Dedifferentiated amniotic fluid mesenchymal stem cell (primary cell): ENCODE data around the gene ORM1.
A peak's percentile ranks its signal among the peaks of the same experiment; 100 is the strongest.

ENCODE experiments used
- DNase-seq: peaks from one replicate; pipeline ENCODE4 v3.0.0-alpha.2; 2016; ENCODE audit errors: extremely low spot score

The ORM1 gene

DNA sequence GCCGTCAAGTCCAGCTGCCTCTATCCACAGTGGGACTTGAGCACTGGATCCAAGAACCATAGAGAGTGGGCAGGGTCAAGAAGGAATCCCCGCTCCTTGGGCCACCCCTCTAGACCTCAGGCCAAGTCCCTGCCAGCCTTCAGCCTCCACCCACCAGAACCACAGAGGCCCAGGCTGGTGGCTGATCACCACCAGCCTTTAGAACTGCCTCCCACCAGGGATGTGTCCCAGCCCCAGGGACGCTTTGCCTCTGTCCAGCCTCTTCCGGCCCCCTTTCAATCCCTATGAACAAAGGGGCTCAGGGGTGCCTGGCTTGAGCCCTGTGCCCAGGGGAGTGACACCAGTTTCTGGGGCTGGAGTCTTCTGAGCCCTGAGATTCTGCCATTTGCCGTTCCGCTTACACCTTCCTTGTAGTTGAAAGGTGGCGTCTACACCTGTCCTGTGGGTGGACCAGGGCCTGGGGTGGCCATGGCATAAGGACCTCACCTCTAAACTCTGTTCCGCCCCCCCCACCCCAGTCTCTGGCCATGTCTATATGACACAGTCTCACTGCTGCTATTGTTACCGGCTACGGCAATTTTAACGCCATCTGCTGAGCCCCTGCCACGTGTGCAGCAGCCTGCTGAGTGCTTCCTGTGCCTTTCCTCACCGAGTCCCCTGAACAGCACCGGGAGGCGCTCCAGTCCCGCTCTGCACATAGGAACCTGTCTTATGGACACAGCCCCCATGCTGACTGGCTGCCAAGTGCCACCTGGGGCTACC is 35.7 kb upstream of the ORM1 start:
- DNase-seq = no peak

DNA sequence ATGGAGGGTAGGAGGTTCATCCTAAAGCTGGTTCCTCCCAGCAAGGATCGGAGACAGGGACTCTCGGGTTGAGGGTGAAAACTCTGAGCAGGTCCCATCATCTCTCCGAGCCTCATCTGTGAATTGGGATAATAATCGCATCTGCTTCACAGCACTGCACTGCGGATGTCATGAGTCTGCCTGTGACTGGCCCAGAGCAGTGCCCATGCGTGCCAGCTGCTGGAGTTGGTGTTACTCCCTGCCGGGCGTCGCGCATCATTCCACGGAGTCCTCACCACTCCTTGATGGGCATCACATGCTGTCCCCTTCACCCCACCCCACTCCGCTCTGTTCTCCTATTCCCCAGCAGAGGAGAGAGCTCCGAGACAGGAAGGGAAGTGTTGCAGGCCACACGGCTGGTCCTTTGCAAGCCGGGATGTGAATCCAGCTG is 35.1 kb upstream of the ORM1 start:
- no peak for DNase-seq

DNA sequence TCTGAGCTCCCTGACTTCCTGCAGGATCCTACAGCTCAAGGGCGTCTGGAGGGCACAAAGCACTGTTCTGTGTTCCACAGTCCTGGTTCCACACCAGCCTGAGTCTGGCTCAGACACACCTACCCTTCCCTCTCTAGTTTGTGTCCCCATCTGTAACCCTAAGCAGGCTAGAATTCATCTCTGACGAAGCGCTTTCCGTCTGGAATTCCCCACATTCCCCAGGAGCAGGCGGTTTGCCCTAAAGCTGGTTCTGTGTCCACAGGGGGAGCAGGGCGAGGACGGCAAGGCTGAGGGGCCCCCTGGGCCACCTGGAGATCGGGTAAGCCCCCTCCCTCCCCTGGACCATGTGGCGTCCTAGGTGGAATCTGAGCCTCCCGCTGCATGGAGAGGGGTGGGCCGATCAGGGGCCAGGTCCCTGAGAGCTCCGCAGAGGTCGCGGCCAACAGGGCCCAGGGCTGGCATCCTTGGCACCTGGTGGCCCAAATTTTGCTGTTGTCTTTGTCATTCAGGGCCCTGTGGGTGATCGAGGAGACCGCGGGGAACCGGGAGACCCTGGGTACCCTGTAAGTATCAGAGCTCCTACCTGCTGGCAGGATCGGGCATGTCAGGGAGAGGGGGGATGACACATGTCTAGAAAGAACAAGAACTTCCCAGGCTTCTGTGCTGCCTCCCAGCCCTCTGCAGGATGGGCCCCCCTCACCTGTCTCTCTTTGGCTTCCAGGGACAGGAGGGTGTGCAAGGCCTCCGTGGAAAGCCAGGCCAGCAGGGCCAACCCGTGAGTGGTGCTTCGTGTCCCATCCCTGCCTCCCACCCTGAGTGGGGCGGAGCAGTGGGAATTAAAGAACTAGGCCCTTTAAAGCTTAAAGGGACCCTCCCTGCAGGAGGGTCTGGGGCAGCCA is 34.5 kb upstream of the ORM1 start:
- DNase-seq = peak; percentile 77

DNA sequence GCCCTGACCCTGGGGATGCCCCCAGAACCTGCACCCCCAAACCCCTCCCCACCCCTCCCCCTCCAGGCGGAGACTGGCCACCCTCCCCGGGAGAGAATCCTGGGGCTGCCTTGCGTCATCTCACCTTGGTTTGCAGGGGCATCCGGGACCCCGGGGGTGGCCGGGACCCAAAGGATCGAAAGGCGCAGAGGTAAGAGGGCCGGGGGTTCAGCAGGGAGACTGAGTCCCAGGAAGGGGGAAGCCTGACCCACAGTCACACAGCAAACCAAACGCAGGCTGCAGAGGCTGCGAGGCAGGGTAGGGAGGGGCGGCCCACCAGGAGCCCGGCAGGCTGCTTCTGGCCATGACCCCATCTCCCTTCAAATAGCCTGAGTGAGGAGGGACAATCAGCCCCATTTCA is 33.8 kb upstream of the ORM1 start:
- no peak for DNase-seq

DNA sequence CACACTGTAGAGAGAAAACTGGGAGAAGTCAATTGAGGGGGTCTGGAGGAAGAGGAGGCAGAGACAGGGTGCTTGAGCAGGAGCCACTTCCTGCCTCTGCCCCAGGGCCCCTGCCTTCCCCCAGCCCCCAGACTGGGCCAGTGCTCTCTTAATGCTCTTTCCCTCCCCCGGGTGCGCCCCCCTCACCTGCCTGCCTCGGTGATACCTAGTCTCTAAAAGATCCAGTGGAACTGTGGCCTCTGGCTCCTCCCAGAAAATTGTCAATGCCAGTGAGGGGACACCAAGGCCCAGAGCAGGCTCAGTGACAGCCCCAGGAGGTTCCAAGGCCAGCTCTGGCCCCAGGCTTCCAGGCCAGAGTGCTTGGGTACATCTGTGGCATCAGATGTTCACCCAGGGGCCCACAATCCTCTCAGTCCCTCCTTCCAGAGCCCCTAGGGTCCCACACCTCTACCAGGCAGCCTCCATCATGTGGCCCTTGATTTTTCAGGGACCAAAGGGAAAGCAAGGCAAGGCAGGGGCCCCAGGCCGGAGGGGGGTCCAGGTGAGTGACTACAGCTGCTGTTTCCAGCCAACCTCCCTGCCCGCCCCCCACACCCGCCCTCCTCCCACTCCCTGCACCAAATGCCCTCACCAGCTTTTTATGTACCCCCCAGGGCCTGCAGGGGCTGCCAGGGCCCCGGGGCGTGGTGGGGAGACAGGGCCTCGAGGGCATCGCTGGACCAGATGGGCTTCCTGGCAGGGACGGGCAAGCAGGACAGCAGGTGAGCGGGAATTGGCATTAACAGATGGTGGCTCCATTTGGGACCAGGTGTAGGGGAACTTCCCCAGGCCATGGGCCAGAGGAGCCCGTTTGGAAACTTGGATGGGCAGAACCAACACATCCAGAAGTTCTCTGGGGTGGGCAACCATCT is 33.1 kb upstream of the ORM1 start:
- no peak for DNase-seq

DNA sequence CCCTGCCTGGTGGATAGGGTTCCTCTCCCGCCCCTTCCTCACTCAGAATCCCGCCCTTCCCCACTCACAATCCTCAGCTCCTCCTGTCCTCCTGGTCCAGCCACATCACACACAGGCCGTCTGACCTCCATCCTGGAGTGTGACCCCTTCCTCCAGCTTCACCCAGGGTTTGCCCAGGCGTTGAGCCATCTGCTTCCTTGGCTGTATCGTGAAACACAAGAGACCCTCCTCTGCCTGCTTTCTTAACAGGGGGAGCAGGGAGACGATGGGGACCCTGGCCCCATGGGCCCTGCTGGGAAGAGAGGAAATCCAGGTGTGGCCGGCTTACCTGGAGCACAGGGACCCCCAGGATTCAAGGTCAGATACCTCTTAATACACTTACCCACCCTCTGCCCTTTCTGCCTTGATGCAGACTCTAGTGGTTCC is 32.3 kb upstream of the ORM1 start:
- DNase-seq = no peak

DNA sequence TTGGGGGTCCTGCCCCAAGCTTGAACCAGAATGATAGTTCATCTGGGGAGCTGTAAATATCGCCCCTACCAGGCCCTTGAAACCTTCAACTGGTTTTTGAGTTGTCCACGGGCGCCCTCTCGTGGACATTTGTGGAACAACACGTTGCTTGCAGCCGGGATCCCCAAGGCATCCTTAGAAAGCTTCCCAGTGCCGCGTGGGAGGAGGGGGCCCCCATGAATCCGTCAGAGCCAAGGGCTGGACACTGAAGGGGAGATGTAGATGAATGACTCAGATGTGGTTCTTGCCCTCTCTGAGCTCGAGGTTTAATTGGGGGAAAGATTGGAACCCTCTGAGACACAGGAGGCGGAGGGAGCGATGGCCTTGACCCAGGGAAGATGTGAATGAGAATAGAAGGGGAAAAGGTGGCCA is 31.8 kb upstream of the ORM1 start:
- DNase-seq = peak; percentile 40

DNA sequence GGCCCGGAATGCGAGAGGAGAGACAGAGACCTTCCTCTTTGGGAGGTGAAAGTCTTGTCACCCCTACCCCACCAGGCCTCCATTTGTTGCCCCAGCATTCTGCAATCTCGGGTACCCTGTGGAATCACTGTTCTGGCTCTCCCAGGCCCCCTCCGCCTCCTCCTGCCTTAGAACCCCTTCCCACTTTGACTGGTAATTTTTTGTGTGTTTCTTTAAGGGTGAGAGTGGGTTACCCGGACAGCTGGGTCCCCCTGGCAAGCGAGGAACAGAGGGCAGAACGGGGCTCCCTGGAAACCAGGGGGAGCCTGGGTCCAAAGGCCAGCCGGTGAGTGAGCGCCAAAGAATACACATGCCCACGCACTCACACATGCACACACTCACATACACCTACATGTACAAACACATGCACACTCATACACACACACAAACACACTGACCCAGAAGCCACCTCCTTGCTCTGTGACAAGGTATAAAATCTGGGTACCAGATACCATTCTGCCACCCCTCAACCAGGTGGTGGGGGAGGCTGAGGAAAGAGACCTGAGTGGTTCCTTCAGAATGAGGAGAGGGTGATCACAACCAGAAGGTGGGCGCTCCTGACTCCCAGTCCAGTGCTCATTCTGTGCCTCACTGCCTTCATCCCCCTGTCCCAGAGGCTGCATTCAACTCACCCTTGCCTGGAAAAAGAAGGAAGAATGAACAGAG is 30.9 kb upstream of the ORM1 start:
- DNase-seq = no peak

DNA sequence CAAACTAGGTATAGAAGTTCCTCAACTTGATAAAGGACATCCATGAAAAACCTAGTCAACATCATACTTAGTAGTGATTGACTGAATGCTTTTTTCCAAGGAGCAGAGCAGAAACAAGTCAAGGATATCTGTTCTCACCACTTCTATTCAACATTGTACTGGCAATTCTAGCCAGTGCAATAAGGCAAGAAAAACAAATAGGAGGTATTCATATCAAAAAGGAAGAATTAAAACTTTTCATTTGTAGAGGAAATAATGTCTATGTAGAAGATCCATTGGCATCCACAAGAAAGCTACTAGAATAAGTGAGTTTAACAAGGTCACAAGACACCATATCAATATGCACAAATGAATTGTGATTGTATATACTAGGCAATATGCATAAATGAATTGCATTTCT is 28.2 kb upstream of the ORM1 start:
- DNase-seq = no peak

DNA sequence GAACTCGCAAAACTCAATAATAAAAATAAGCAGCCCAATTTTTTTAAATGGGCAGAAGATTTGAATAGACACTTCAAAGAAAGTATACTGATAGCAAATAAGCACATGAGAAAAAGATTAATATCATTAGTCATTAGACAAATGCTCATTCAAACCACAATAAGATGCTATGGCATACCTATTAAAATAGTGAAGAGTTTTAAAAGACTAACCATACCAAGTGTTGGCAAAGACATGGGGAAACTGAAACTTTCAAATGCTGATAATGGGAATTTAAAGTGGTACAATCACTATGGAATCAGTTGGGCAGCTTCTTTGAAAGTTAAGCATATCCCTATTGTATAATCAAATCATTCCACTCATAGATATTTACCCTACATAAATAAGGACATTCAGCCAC is 26.6 kb upstream of the ORM1 start:
- DNase-seq = no peak

DNA sequence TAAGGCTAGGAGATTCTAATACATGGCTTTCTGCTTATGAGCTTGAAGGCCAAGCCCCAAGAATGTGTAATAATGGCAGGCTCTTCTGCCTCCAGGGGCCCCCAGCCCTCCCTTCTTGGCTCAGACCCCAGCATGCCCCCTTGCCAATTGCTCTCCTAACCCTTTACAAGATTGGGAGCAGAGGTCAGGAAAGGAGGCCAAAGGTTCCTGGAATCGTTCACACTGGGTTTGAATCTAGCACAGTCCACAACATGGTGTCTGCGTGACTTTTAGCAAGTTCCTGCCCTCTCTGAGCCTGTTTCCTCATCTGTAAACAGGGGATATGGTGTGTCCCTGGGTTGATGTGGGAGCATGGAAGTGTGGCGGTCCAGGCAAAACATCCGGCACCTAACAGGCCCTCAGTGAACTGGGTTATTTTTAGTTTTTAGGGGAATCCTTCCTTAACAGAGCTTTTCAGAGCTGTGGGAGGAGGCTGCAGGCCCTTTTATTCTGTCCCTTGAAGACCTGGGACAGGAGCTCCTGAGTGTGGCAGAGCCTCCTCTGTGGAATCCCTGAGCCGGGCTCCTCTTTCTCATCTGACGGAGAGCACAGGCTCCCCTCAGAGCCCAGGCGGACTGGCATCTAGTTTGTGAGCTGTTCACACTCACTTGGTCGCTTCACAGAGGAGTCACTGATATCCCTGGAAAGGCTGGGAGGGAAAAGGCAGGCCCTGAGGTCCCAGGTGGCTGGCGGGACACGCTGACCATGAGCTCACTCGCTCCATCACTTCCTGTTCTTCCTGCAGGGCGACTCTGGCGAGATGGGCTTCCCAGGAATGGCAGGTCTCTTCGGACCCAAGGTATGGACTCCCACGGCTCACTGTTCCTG is 23.4 kb upstream of the ORM1 start:
- DNase-seq = no peak

DNA sequence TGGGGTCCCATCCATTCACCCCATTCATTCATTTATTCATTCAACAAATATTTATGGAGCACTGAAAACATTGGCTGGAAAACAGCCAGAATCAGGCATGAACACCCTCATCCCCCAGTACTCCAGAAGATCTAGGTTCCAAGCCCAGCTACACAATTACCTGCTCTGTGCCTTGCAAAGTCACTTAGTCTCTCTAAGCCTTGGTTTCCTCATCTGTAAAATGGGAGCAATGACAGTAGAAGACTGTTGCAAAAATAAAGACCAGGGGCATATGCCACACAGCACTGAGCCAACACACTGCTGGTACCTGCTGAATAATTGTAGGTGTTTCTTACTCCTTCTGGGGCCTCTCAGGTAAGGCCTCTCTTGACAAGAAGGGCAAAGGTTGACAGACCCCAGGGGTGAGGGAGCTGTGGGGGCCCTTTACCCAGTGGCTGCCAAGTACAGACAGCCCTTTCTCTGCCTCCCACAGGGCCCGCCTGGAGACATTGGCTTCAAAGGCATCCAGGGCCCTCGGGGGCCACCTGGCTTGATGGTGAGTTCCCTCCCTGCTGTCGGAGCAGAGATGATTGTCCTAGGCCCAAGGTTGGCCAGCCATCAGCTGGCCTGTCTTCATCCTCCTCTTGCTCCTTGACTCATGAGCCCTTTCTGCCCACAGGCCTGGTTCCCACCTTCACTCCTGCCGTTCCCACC is 22.6 kb upstream of the ORM1 start:
- no peak for DNase-seq

DNA sequence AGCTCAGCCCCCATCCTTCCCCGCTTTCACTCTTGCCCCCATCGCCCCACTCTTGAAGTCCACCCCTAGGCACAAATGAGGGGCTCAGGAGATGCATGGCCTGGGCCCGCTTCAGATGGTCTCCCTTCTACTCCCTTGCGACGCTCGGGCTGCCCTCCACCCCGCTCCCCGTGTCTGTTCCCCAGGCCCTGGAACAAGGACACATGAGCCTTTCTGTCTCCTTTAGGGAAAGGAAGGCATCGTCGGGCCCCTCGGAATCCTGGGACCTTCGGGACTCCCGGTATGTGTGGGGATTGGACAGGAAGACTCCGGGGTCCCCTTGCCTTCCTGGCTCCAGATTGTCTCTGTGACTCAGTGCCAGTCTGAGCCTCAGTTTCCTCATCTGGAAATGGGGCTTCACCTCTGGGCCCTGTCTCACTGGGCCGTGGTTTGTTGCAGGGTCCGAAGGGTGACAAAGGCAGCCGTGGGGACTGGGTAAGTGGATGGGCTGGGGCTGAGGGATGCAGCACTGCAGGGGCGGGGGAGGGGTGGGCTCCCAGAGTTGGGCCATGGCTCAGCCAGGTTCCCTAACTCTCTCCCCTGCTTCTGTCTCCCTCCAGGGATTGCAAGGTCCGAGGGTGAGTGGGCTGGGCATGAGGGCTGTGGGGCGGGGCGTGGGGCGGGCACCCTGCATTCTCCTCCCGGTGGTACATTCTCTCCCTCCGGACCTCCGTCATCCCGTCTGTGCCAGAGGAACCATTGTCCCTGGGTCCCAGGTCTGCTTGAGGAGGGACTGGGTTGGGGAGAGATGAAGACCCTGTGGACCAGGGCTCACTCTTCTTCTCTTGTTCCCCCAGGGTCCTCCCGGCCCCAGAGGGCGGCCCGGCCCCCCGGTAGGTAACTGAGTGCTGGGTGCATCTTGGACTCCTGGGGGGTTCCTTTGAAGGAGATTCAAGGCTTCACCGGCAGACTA is 21.8 kb upstream of the ORM1 start:
- DNase-seq = no peak

DNA sequence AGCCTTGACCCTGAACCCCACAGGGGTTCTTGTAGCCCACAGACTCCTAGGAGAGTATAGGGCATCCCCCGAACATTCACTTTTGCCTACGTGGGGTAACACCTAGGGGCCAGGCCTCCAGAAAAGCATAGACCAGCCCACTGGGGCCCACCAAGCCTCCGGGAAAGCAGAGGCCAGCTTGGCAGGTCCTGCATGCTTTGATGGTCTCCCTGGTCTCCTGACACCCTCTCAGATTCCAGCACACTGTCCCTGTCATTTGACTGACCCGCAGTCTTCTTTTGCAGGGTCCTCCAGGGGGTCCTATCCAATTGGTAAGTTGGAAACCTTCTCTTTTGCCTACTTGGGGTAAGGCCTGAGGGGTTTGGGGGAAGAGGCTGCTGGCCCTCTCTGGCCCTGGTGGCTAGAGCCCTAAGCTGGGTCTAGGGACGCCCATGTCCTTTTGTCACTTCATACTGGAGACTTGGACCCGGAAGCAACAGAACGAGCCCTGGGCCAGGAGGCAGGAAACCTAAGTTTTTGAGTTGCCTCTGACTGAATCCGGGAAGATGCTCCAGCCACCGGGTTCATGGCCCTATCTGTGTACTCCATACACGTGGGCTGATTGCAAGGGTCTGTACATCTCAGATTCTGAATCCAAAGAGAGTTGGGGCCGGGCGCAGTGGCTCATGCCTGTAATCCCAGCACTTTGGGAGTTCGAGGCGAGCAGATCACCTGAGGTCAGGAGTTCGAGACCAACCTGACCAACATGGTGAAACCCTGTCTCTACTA is 20.9 kb upstream of the ORM1 start:
- no peak for DNase-seq

DNA sequence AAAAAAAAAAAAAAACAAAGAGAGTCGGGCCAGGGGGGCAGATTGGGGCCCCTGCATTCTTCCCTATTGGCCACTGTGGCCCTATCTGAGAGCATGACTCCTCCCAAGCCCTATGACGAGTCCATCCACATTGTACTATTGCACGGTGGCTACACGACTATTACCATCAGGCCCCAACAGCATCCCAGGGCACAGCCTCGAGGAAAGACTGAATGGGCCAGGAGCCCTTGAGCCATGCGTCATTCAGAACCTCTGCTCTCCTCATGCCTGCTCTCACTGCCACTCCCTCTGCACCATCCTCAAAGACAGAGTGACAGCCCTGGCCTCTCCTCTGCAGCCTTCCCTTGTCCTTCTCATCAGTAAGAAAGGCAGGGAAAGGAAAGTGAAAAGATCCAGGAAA is 20.2 kb upstream of the ORM1 start:
- no peak for DNase-seq

DNA sequence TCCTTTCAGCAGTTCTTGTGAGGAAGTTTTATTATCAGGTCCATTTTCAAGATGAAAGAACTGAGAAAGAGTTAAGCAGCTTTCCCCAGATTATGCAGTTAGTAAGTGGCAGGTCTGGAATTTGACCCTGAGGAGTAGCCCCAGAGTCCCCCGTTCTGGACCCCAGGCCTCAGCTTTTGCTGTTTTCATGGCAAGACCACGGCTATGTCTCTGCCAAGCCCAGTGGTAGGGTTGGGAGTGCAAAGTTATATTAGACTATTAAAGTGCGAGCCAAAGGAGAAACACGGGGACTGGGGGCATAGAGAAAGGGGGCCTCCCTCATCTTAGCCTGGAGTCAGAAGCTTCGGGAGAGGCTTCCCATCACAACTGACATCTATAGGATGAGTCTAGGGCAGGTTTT is 19.3 kb upstream of the ORM1 start:
- no peak for DNase-seq

DNA sequence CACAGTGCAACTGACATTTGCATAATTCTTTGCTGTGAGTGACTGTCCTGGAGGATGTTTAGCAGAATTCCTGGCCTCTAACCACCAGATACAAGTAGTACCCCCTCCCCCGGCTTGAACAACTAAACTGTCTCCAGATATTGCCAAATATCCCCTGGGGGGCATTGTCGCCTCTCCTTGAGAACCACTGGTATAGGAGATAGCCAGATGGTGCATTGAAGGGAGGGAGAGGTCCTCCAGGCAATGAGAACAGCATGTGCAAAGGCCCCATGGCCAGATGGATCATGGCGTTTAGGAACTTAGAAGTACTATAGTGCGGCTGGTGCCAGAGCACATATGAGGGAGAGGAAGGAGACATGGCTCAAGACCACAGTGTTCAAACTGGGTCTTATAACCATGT is 18.9 kb upstream of the ORM1 start:
- no peak for DNase-seq
